ENCODE data around the gene LRMDA. TPM values are rescaled to one million over a fixed set of nuclear protein-coding genes. Genes with fewer than 3 reads are reported as not detected.
"Not testable (repeated sequence)": the region's sequence is repeated elsewhere in the genome, so short reads cannot be mapped to it uniquely, and the experiment has no call there.

The LRMDA gene
- total RNA-seq, 2 experiments from 2014 or later: not detected

- ATAC-seq (ENCODE audit: poor library complexity): no peak
- H3K4me1 ChIP-seq (ENCODE audit: insufficient read depth, low read length): no peaks in the 10 kb centered on the region
- Mint-ChIP-seq H3K27ac (no peak overlapping the region), H3K27me3 (no peaks in the 10 kb centered on the region), H3K36me3 (ENCODE audit: low read depth) (no peaks in the 10 kb centered on the region), H3K4me1 (ENCODE audit: low read depth) (no peaks in the 10 kb centered on the region), H3K4me3 (no peak overlapping the region), H3K9me3 (peaks cover 2% of the 10 kb centered on the region)
- no peaks in the 10 kb centered on the region for H3K27me3 ChIP-seq (ENCODE audit: control insufficient read depth in 1 of 2, insufficient read depth in 2 of 2, low read length in 2 of 2)
- H3K9me3 ChIP-seq (ENCODE audit: control insufficient read depth in 1 of 2, insufficient read depth in 1 of 2, low read length in 2 of 2): peaks cover 0 to 4% of the 10 kb centered on the region in 2 experiments
- no peak for TF ChIP-seq CTCF (IDR thresholded peaks at IDR 0.05)
- intact Hi-C loops (cut with DNase I, micrococcal nuclease): no loop called here
- no peak overlapping the region for H3K27ac ChIP-seq (ENCODE audit: low read depth in 1 of 2, low read length in 2 of 2)
- H3K36me3 ChIP-seq (ENCODE audit: insufficient read depth, low read length): no peaks in the 10 kb centered on the region
- no peak for DNase-seq
- CTCF ChIA-PET: no interaction called here
- no peak overlapping the region for H3K4me3 ChIP-seq (ENCODE audit: low read length)
- POLR2A ChIA-PET: no interaction called here
Measured at GRCh38 chr10:76523791-76524351, 1092.4 kb downstream of the LRMDA start.

GRCh38 chr10:76526833-76527232 lies 1095.4 kb downstream of the LRMDA start:
- H3K9me3 Mint-ChIP-seq; H3K9me3 ChIP-seq (ENCODE audit: control insufficient read depth in 1 of 2, insufficient read depth in 1 of 2, low read length in 2 of 2); POLR2A ChIA-PET; H3K27ac ChIP-seq (ENCODE audit: low read depth in 1 of 2, low read length in 2 of 2); H3K27me3 Mint-ChIP-seq; H3K27me3 ChIP-seq (ENCODE audit: control insufficient read depth in 1 of 2, insufficient read depth in 2 of 2, low read length in 2 of 2); DNase-seq; H3K27ac Mint-ChIP-seq; H3K36me3 ChIP-seq (ENCODE audit: insufficient read depth, low read length); ATAC-seq (ENCODE audit: poor library complexity); H3K4me3 Mint-ChIP-seq; CTCF ChIA-PET; H3K4me1 Mint-ChIP-seq (ENCODE audit: low read depth); H3K36me3 Mint-ChIP-seq (ENCODE audit: low read depth); H3K4me3 ChIP-seq (ENCODE audit: low read length); intact Hi-C loops (cut with DNase I, micrococcal nuclease); H3K4me1 ChIP-seq (ENCODE audit: insufficient read depth, low read length): not testable (repeated sequence)

- Histone ChIP-seq H3K4me1 (ENCODE audit: insufficient read depth, low read length) (no peaks in the 10 kb centered on the region), H3K9me3 (ENCODE audit: control insufficient read depth in 1 of 2, insufficient read depth in 1 of 2, low read length in 2 of 2) (no peaks in the 10 kb centered on the region), H3K4me3 (ENCODE audit: low read length) (no peak overlapping the region), H3K27ac (ENCODE audit: low read depth in 1 of 2, low read length in 2 of 2) (no peak overlapping the region), H3K36me3 (ENCODE audit: insufficient read depth, low read length) (no peaks in the 10 kb centered on the region), H3K27me3 (ENCODE audit: control insufficient read depth in 1 of 2, insufficient read depth in 2 of 2, low read length in 2 of 2) (no peaks in the 10 kb centered on the region)
- Mint-ChIP-seq H3K9me3 (no peaks in the 10 kb centered on the region), H3K36me3 (ENCODE audit: low read depth) (no peaks in the 10 kb centered on the region), H3K27me3 (no peaks in the 10 kb centered on the region), H3K4me3 (no peak overlapping the region), H3K4me1 (ENCODE audit: low read depth) (no peaks in the 10 kb centered on the region), H3K27ac (no peak overlapping the region)
- CTCF ChIA-PET: no interaction called here
- TF ChIP-seq CTCF (IDR thresholded peaks at IDR 0.05): no peak
- no peak for DNase-seq
- intact Hi-C loops (cut with DNase I, micrococcal nuclease): no loop called here
- POLR2A ChIA-PET: no interaction called here
- no peak for ATAC-seq (ENCODE audit: poor library complexity)
Measured at GRCh38 chr10:76540331-76540730, 1108.9 kb downstream of the LRMDA start.

- no peak for TF ChIP-seq CTCF (IDR thresholded peaks at IDR 0.05)
- intact Hi-C loops (cut with DNase I, micrococcal nuclease): no loop called here
- no peak overlapping the region for H3K27ac Mint-ChIP-seq
Measured at GRCh38 chr10:76540786-76541185, 1109.4 kb downstream of the LRMDA start.

More at GRCh38 chr10:76540786-76541185, 1109.4 kb downstream of the LRMDA start:
- H3K4me1 ChIP-seq (ENCODE audit: insufficient read depth, low read length): no peaks in the 10 kb centered on the region
- no peaks in the 10 kb centered on the region for H3K4me1 Mint-ChIP-seq (ENCODE audit: low read depth)
- H3K27ac ChIP-seq (ENCODE audit: low read depth in 1 of 2, low read length in 2 of 2): no peak overlapping the region
- POLR2A ChIA-PET: no interaction called here
- CTCF ChIA-PET: no interaction called here
- no peaks in the 10 kb centered on the region for H3K27me3 Mint-ChIP-seq
- no peaks in the 10 kb centered on the region for H3K27me3 ChIP-seq (ENCODE audit: control insufficient read depth in 1 of 2, insufficient read depth in 2 of 2, low read length in 2 of 2)
- H3K9me3 ChIP-seq (ENCODE audit: control insufficient read depth in 1 of 2, insufficient read depth in 1 of 2, low read length in 2 of 2): no peaks in the 10 kb centered on the region
- ATAC-seq (ENCODE audit: poor library complexity): no peak
- no peaks in the 10 kb centered on the region for H3K36me3 ChIP-seq (ENCODE audit: insufficient read depth, low read length)
- H3K4me3 Mint-ChIP-seq: no peak overlapping the region
- no peak for DNase-seq
- H3K9me3 Mint-ChIP-seq: no peaks in the 10 kb centered on the region
- no peak overlapping the region for H3K4me3 ChIP-seq (ENCODE audit: low read length)
- no peaks in the 10 kb centered on the region for H3K36me3 Mint-ChIP-seq (ENCODE audit: low read depth)
